Measurements from ENCODE around the gene ZNF668. TPM values are rescaled to one million over a fixed set of nuclear protein-coding genes. Genes with fewer than 3 reads are reported as not detected.

The ZNF668 gene
- total and polyA plus RNA-seq, 2 of the 13 experiments (the other 11 are each of a cell fraction or from before 2014, with no cell fraction given): 3.8 to 9.8 TPM

GRCh38 chr16:31105677-31106213, 31.7 kb upstream of the ZNF668 start (continued):
- TF ChIP-seq ZNF441 (CRISPR knock-in tag; IDR thresholded peaks at IDR 0.05; ENCODE audit: borderline replicate concordance) (peak; percentile 95), MED13 (CRISPR knock-in tag; IDR thresholded peaks at IDR 0.05) (peak; percentile 87; the same call in 1 of the 2 replicates), ZNF414 (CRISPR knock-in tag; IDR thresholded peaks at IDR 0.05) (peak; percentile 98), ZSCAN20 (CRISPR knock-in tag; IDR thresholded peaks at IDR 0.05; ENCODE audit: borderline replicate concordance) (peak; percentile 94), ZFP41 (CRISPR knock-in tag; IDR thresholded peaks at IDR 0.05; ENCODE audit: borderline replicate concordance) (peak; percentile 96; the same call in 1 of the 2 replicates), ETS1 (CRISPR knock-in tag; IDR thresholded peaks at IDR 0.05) (peak; percentile 98), SIX4 (CRISPR knock-in tag; IDR thresholded peaks at IDR 0.05) (peak; percentile 52; the same call in 1 of the 2 replicates), NRL (CRISPR knock-in tag; IDR thresholded peaks at IDR 0.05; ENCODE audit: borderline replicate concordance) (peak; percentile 98), ZNF710 (CRISPR knock-in tag; IDR thresholded peaks at IDR 0.05; ENCODE audit: borderline replicate concordance) (peak; percentile 92; the same call in 1 of the 2 replicates), NFKB2 (CRISPR knock-in tag; IDR thresholded peaks at IDR 0.05; ENCODE audit: borderline replicate concordance) (peak; percentile 98), ZFY (CRISPR knock-in tag; IDR thresholded peaks at IDR 0.05) (peak; percentile 96), ZNF841 (CRISPR knock-in tag; IDR thresholded peaks at IDR 0.05; ENCODE audit: borderline replicate concordance) (0 out of 2 replicates have a peak, but pooled peaks have one; percentile 25), ZNF557 (CRISPR knock-in tag; IDR thresholded peaks at IDR 0.05) (peak; percentile 93; the same call in 1 of the 2 replicates), DMAP1 (CRISPR knock-in tag; IDR thresholded peaks at IDR 0.05) (peak; percentile 89), JARID2 (CRISPR knock-in tag; IDR thresholded peaks at IDR 0.05; ENCODE audit: insufficient replicate concordance) (no peak), ZKSCAN1 (IDR thresholded peaks at IDR 0.05; ENCODE audit: low read length) (0 out of 2 replicates have a peak, but pooled peaks have one; percentile 42), ZNF737 (CRISPR knock-in tag; IDR thresholded peaks at IDR 0.05; ENCODE audit: borderline replicate concordance) (peak; percentile 89; the same call in 1 of the 2 replicates), ZNF10 (CRISPR knock-in tag; IDR thresholded peaks at IDR 0.05; ENCODE audit: borderline replicate concordance, low read depth) (no peak), ZMAT5 (CRISPR knock-in tag; IDR thresholded peaks at IDR 0.05; ENCODE audit: borderline replicate concordance, low read depth) (0 out of 2 replicates have a peak, but pooled peaks have one; percentile 67), ATF6 (CRISPR knock-in tag; conservative IDR thresholded peaks at IDR 0.05) (no peak), IKZF4 (CRISPR knock-in tag; IDR thresholded peaks at IDR 0.05; ENCODE audit: borderline replicate concordance, low read depth, not compliant biosample characterization) (peak; percentile 95), ZNF724P (CRISPR knock-in tag; IDR thresholded peaks at IDR 0.05; ENCODE audit: borderline replicate concordance) (peak; percentile 90; the same call in 1 of the 2 replicates), ZNF225 (CRISPR knock-in tag; IDR thresholded peaks at IDR 0.05) (0 out of 2 replicates have a peak, but pooled peaks have one; percentile 46)

All from HepG2 (cell line).